GM21717 (cell line): ENCODE measurements around the gene ADAMTSL3.

ENCODE experiments used
- ATAC-seq: cut with Tn5 transposase; IDR thresholded peaks from one replicate; pipeline ENCODE4 v1.9.1; 2021; ENCODE audit warnings: mild to moderate bottlenecking, moderate library complexity; ENCODE audit not compliant: unreplicated experiment

The ADAMTSL3 gene

DNA sequence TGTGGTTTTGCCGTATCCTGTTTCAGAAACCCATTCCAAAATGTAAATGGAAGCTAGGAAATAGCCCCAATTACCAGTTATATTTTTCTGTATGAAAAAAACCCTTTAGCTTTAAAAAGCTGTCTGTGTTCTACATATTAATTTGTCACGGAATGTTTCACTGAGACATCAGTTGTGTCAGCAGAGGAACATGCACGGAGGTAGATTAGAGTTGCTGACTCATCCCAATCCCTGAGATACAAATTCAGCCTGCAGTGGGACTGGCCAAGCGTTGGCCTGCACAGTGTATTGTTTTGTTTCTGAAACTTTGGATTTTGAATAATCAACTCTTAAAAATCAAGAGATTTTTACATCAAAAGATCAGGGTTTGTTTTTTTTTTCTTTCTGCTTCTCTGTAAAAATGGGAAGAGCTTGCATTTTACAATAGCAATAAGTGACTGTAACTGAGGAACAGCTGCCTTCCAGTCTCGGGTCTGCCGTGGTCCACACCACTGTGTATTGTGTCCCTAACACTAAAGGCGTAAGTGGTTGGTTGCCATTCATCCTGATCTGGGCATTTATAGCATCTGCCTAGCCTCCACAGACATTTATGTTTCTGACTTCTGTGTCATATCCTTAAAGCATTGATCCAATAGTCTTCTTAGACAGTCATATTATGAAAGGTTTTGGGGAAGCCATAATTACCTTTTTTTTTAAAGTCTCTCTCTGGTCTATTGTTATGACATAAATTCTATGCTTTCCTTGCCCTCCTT lies 218.1 kb downstream of the ADAMTSL3 start:
- ATAC-seq: no peak

DNA sequence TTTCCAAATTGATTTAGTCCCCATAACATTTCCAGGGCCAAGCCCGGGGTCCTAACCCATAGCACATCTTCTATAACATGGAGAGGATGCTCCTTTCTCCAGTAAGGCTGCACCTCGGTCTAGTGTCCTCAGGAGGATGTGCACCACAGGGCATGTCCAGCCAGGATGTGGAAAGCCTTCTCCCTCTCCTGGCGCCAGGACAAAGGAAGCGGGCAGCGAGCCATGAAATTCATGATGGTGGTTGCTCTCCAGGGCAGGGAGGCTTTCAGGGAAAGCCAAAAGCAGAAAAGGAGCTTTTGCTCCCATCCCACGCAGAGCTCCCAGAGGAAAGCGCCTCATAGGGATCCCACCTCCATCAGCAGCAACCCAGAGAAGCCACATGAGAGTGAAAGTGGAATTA lies 220.0 kb downstream of the ADAMTSL3 start:
- ATAC-seq: no peak

DNA sequence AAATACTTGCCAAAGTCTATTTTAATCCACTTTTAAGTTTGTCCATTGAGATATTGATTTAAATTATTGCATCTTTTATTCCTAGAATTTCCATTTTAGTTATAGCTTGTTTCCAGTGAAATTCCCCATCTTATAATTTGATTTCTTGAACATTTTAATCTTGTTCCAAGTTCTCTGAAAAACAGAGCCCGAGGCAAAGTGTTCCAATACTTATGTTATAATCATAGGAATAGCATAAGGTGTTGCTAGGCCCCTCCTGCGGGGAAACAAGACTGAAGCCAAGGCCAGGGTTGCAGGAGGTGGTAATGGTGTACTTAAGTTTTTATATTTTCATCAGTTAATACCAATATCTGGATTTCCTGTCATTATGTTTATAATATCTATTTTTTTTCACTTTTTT lies 226.6 kb downstream of the ADAMTSL3 start:
- ATAC-seq: no peak

GRCh38 chr15:83881156-83881555 lies 227.2 kb downstream of the ADAMTSL3 start:
- no peak for ATAC-seq

- ATAC-seq: no peak
Observed at GRCh38 chr15:83886321-83886720, 232.4 kb downstream of the ADAMTSL3 start.

GRCh38 chr15:83887404-83887803 lies 233.5 kb downstream of the ADAMTSL3 start:
- no peak for ATAC-seq

DNA sequence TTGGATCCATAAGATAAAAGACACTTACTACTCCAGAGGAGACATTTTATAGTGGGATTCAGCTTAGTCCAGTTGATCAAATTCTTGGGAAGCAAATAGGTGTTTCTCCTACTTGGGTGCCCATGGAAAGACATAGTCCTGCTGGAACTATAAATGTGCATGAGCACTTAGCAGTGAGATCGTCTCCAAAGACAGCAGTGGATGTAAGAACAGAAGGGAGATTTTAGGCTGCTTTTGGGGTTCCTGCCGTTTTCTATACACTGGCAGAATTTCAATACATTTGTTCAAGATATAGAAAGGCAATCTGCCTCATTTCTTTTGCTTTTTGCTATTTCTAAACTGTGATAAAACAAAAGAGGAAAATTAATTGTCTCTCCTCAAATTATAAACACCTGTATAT lies 234.0 kb downstream of the ADAMTSL3 start:
- ATAC-seq: no peak

GRCh38 chr15:83889995-83890394 lies 236.1 kb downstream of the ADAMTSL3 start:
- ATAC-seq: no peak

- no peak for ATAC-seq
Observed at GRCh38 chr15:83890587-83890986, 236.7 kb downstream of the ADAMTSL3 start.

DNA sequence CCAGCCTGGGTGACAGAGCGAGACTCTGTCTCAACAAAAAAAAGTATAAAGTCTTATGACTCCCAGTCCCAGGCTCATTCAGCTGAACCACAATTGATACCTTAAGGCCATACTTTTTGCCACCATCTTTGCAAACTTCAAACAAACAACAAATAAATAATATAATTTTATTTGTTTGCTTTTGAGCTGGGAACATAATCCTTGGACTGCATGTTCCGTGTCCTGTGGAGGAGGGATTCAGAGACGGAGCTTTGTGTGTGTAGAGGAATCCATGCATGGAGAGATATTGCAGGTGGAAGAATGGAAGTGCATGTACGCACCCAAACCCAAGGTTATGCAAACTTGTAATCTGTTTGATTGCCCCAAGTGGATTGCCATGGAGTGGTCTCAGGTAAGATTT lies 238.6 kb downstream of the ADAMTSL3 start:
- no peak for ATAC-seq

GRCh38 chr15:83893308-83893707 lies 239.4 kb downstream of the ADAMTSL3 start:
- no peak for ATAC-seq

DNA sequence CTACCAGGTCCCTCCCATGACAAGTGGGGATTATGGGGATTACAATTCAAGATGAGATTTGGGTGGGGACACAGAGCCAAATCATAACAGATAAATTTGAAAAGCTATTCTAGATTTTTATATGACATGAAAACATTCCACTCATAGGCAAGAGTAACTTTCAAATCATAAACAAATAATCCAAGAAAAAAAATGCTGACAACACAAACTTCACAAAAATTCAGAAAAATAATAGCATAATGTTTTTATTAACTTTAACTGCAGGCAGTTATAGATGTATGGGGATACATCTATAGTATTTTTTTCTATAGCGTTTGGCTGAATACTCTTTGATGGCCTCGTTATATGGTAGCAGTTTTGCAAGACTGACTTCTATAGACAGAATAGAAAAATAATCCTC lies 243.1 kb downstream of the ADAMTSL3 start:
- no peak for ATAC-seq

DNA sequence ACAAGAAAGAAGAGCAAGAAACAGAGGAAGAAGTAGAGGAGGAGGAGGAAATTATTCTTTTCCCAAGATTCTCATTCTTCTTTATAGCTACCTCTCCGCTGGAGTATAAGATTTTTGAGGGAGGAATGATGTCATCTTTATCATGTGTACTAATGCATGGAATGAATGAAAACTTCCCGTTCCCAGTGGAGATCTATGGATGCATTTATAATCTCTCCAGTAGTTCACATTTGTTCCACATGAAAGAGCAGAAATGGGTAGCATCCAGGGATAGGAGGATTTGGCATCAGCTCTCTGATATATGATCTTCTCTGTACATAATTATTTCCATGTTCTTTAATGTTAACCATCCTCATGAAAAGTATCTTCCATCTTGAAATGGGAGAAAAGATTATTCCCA lies 244.4 kb downstream of the ADAMTSL3 start:
- ATAC-seq: no peak

- ATAC-seq: no peak
Observed at GRCh38 chr15:83899670-83900069, 245.7 kb downstream of the ADAMTSL3 start.

DNA sequence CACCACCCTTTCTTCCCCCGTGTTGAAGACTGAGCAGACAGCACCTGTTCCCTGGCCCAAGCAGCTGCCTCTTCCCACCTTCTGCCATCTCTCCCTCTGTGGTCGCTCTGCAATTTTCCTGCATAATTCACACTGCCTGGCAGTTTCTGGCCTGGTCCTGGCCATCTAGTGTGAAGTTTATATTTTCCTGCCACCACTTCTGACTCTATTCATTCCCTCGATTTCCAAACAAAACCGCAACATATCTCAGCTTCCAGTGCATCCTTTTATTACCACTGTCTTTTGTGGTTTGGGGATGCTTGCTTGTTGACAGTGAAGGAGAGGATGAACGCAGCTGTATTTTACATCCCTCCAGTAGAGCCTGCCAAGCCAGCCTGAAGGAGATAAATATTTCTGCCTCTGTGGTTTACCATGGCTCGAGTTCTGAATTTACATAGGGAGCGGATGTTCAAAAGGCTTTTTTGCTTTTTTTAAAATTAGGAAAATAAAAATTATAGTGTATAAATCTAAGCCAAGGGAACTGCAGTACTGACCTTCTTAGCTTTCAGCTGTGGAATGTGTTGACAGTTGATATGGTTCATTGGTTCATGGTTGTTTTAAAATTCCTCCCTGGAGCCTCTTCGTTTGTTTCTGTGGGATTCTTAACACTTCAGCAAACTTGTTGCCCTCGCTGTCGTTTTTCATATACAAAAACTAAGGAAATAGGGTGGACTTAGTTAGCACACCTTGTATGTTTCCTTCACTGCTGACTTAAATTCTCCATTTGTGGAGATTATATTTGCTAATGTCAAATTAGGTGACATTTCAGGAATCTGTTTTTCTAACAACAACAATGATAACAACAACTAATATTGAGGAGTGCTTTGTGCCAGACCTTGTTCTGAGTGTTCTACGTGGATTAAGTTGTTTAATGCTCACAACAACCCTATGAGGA lies 250.5 kb downstream of the ADAMTSL3 start:
- no peak for ATAC-seq

DNA sequence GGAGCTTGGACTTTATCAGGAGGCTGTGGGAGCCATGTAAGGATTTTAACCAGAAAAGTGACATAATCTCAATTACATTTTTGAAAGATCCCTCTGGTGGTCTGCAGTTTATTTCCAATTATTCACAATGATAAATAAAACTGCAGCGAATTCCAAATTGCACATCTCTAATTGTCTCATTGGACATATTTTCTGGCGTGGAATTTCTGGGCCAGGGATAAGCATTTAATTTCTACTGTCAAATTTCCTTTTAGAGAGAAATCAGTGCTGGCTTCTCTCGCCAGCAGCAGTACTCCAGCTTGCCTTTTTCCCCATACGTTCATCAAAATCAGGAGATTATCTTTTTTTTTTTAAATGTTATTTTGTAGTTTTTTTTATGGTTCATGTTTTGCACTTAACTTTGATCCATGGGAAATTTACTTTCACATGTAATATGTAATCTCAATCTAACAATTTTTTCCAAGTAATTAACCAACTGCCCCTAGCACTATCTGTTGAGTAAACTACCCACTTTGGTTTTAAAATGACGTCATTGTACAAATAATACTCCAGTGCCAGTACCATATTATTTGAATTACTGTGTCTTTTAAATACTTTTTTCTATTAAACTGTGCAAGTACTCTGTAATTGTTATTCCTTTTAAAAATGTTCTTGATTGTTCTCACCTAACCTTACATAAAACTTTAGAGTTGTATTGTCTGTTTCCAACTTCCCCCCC lies 251.8 kb downstream of the ADAMTSL3 start:
- no peak for ATAC-seq

DNA sequence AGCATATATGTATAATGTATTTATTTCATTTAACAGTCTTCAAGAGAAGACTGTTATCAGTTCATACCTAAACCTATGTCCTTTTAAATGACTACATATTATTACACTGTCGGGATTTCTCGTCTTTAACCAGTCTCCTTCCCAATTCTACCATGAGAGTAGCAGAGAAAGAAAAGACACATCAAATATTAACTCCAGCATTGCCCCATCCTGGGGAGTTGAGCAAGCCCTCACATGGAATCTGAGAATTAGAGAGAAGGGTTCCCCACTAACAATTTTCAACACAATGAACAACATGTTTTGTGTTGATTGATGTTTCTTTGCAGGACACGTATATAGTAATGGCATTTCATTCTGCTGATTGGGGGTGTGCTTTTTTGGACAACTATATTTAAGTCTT lies 257.4 kb downstream of the ADAMTSL3 start:
- ATAC-seq: no peak

- ATAC-seq: no peak
Observed at GRCh38 chr15:83912343-83912742, 258.4 kb downstream of the ADAMTSL3 start.

DNA sequence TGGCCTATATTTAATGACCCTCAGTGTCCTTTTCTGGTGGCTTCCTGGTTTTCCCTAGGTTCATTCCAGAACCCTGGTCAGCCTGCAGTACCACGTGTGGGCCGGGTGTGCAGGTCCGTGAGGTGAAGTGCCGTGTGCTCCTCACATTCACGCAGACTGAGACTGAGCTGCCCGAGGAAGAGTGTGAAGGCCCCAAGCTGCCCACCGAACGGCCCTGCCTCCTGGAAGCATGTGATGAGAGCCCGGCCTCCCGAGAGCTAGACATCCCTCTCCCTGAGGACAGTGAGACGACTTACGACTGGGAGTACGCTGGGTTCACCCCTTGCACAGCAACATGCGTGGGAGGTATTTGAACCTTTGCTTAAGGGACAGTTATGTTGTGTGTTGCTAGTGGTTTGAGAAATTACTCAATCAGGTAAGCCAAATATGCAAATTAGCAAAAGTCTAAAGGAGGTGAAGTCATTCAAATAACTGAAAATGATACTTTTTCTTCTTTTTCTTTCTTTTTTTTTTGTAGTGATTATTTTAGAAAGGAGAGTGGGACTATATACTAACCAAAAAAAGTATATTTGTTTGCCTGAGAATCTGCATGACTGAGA lies 259.2 kb downstream of the ADAMTSL3 start:
- no peak for ATAC-seq

DNA sequence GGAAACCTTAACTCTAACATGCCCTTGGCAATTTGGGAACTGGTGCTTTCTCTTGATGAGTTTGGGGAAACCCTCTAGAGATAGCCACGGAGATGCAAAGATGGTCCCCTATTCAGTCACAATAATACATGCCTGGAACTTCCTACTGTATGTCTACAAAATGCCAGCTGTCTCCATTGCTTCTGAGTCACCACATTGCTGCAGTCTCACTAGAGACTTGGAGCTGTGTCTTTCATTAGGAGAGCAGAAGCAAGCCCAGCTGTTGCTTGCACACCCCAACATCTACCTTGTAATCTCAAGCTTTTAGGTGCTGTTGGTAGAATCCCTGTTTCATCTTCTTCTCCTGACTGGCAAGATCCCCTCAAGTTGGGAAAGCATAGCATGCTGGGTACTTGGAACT lies 261.0 kb downstream of the ADAMTSL3 start:
- ATAC-seq: no peak

- ATAC-seq: no peak
Observed at GRCh38 chr15:83917432-83917831, 263.5 kb downstream of the ADAMTSL3 start.
